GM10266 (cell line): Measurements from ENCODE around the gene PCID2.

Experiments used
- DNase-seq: peaks from one replicate; pipeline ENCODE4 v3.0.0; 2012; ENCODE audit errors: extremely low spot score
- TF ChIP-seq, protein P1 (sequence below): IDR thresholded peaks from 2 replicates; pipeline ENCODE4 v1.5.1; 2012; ENCODE audit warnings: mild to moderate bottlenecking, low read depth; ENCODE audit not compliant: control insufficient read depth, insufficient read depth; ENCODE audit errors: missing control alignments

The PCID2 gene

GRCh38 chr13:113186061-113186900, 22.2 kb downstream of the PCID2 start:
- TF ChIP-seq, protein P1, sequence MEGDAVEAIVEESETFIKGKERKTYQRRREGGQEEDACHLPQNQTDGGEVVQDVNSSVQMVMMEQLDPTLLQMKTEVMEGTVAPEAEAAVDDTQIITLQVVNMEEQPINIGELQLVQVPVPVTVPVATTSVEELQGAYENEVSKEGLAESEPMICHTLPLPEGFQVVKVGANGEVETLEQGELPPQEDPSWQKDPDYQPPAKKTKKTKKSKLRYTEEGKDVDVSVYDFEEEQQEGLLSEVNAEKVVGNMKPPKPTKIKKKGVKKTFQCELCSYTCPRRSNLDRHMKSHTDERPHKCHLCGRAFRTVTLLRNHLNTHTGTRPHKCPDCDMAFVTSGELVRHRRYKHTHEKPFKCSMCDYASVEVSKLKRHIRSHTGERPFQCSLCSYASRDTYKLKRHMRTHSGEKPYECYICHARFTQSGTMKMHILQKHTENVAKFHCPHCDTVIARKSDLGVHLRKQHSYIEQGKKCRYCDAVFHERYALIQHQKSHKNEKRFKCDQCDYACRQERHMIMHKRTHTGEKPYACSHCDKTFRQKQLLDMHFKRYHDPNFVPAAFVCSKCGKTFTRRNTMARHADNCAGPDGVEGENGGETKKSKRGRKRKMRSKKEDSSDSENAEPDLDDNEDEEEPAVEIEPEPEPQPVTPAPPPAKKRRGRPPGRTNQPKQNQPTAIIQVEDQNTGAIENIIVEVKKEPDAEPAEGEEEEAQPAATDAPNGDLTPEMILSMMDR = no peak
- DNase-seq = peak; percentile 76

- TF ChIP-seq, protein P1 = no peak
- DNase-seq = no peak
Measured at GRCh38 chr13:113184568-113185440, 23.7 kb downstream of the PCID2 start.

DNA sequence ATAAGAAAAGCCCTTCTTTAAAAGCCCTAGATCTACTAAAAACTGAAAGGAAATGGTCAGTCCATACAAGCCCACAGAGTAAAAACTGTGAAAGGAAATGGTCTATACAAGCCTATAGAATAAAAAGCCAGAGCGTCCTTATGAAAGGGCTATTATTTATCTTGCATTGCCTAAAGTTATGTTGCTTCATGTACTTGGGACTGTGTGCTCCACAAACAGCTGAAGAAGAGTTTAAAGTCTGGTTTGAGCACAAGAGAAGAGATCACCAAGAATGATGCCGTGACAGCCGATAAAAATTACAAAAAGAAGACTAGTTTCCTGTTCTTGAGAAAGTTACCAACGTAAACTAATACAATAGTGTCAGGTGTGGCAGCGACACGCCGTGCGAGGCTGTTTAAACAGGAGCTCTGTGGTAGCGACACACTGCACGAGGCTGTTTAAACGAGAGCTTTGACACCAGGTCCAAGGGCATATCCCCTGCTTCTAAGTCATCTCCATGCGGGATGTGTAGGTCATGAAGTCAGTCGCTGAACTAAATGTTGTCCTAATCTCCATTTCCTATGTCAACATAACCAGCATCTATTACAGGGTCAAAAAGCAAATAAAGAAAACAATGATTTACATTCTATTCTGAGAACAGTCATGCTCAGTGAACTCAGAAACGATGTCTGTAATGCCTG, 24.9 kb downstream of the PCID2 start:
- TF ChIP-seq, protein P1 = no peak
- no peak for DNase-seq

DNA sequence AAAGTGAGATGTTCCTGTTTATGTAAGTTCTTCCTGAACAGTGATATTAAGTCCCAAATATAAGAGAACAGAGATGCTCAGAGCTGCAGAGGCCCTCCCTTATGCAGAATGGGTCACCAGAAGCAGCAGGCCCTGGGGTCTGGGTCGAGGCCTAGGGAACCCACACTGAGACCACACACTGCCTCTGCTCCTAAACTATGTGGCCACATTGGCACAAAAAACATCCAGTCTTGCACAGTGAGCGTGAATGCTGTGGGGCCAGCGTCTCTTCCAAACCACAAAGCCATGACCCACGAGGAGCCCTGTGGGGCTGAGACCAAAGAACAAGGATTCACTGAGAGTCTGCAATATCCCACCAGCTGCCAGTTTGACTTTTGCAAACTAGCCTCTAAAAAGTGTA, 26.4 kb downstream of the PCID2 start:
- no peak for DNase-seq
- TF ChIP-seq, protein P1 = no peak

- TF ChIP-seq, protein P1 = no peak
- DNase-seq = no peak
Measured at GRCh38 chr13:113179374-113180230, 28.9 kb downstream of the PCID2 start.

DNA sequence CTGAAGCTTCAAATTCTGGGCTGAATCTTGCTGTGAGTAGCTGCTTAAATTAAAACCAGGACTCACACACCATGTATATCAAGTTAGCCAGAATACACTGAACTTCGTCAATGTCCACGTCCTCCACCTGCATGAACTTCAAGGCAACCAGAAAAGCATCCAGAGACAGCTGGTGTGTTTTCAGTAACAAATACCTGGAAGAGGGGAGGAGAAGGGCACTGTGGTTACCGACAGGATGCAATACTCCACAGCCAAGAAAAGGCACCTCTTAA, 29.6 kb downstream of the PCID2 start:
- no peak for DNase-seq
- TF ChIP-seq, protein P1 = no peak
